NCI-H774 (cell line): ENCODE measurements around the gene PI4KA.
"Not testable (repeated sequence)": the region's sequence is repeated elsewhere in the genome, so short reads cannot be mapped to it uniquely, and the experiment has no call there.

Experiments
- DNase-seq: peaks from one replicate; lab custom pipeline; 2025; lab: John Stamatoyannopoulos, UW

PI4KA gene

DNA sequence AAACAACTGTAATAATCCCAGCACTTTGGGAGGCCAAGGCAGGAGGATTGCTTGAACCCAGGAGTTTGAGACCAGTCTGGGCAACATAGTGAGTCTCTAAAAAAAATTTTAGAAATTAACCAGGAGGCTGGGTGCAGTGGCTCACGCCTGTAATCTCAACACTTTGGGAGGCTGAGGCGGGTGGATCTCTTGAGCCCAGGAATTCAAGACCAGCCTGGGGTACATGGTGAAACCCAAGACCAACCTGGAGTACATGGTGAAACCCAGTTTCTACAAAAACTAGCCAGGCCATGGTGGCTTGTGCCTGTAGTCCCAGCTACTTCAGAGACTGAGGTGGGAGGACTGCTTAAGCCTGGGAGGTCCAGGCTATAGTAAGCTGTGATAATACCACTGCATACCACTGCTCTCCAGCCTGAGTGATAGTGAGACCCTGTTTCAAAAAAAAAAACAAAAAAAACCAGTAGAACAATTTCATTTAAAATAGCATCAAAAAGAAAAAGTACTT, 11.2 kb downstream of the PI4KA start:
- no peak for DNase-seq

DNA sequence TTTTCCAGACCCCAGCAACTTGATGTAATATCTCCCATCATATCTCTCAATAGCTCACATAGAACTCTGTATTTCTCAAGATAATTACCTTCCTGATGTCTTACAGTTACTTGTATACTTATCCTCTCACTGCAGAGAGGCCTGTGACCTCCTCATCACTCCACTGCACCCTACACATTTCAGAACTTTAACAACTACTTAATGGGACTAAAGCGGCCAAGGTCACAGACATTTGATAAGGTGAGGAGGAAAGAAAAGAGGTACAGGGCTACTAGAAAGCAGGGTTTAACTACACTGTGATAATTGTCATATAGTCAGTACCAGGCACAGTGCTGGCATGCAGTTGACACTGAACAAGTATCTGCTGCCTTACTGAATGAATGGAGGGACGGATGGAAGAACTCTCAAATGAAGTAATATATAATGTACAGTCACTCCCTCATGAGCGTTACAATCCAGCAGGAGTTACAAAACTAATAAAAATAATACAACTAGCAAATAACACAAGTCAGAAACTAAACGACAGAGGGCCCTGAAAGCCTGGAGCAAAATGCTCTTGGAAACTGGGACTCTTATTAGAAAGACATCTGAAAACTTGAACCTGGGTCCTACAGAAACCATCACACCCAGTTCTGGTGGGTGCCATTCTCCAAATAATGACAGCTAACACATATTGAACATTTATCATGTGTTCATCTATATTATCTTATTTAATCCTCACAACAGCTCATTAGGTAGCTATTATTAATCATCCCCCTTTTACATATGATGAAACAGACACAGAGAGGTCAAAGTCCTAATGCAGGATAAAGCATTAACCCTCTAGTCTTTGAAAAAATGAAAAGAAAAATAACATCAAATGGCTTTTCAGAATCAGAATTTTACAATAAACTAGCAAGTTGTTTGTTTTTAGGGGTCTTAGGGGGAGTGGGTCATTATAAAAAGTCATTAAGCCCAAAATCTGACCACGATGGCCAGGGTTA, 14.3 kb downstream of the PI4KA start:
- DNase-seq = no peak

DNA sequence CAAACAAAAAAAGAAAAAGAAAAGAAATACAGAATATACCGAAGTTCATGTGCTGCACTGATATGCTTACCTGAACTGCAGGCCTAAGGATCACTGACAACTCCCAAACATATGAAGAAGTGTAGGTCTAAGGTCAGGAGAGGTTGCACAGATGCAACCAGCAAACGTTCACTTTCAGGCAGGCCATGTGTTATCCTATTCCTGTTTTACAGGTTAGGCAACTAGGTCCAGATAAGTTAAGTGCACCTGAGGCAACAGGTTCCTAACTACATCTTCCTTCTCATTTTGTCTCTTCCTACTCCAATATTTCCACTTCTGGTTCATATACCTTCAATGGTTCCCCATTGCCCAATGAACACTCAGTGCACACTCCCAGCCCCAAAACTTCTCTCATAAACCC, 15.1 kb downstream of the PI4KA start:
- DNase-seq = no peak

DNA sequence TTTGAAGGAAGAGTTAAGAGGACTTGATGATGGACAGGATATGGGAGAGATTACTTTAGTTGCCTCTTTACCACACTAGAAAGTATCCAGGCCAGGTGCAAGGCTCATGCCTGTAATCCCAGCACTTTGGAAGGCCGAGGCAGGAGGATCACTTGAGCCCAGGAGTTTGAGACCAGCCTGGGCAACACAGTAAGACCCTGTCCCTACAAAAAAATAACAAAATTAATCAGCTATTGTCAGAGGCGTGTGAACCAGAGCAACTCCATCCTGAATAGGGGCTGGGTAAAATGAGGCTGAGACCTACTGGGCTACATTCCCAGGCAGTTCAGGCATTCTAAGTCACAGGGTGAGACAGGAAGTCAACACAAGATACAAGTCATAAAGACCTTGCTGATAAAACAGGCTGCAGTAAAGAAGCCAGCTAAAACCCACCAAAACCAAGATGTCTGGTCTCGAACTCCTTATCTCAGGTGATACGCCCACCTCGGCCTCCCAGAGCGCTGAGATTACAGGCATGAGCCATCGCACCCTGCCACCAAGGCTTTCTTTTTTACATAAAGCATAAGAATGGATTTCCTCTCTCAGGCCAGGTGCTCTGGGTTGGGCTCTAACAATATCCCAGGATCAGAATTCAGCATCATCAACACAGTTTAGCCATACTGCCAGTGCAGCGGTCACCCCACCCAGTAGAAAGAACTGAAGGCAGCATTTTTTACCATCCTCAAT, 17.8 kb downstream of the PI4KA start:
- DNase-seq = no peak

DNA sequence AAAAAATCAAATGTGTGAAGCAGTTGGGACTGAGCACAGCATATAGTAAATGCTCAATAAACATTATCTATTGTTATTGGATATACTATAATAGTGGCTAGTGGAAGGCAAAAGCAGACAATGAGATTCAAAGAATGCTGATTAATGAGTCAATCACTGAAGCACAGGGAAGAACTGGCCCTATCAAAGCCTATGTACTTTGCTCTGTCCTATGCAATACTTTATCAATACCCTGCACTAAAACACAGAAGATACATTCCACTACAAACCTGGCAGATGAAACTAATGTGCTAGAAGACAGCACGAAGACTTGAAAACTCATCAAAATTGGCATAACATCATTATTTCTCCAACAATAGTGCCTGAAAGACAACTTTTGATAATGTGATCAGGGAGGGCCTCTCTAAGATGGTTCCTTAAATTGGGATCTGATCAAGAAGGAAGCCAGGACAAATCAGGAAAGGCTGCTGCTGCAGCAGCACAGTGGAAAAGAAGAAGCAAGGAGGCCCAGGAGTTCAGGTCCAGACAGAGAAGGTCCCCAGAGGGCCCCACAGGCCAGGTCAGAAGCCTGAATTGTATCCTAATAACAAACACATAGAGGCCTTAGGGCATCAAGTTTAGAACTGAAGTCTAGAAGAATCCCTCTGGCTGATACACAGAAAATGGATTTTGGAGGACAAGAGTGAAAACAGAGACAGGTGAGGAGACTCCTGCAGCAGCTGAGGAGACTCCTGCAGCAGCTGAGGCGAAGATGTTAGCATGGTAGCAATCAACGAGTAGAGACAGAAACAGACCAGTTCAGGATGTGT, 18.6 kb downstream of the PI4KA start:
- no peak for DNase-seq

DNA sequence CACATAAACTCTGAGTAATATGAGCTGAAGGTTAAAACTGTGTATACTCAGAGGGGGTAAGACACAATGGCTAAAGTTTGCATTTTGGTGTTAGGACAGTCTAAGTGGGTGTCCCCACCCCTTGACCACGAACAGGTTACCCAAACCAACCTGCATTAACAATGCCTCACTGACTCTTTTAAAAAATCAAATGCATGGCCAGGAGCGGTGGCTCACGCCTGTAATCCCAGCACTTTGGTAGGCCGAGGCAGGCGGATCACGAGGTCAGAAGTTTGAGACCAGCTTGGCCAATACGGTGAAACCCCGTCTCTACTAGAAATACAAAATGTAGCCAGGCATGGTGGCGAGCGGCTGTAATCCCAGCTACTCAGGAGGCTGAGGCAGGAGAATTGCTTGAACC, 19.3 kb downstream of the PI4KA start:
- not testable (repeated sequence) for DNase-seq

DNA sequence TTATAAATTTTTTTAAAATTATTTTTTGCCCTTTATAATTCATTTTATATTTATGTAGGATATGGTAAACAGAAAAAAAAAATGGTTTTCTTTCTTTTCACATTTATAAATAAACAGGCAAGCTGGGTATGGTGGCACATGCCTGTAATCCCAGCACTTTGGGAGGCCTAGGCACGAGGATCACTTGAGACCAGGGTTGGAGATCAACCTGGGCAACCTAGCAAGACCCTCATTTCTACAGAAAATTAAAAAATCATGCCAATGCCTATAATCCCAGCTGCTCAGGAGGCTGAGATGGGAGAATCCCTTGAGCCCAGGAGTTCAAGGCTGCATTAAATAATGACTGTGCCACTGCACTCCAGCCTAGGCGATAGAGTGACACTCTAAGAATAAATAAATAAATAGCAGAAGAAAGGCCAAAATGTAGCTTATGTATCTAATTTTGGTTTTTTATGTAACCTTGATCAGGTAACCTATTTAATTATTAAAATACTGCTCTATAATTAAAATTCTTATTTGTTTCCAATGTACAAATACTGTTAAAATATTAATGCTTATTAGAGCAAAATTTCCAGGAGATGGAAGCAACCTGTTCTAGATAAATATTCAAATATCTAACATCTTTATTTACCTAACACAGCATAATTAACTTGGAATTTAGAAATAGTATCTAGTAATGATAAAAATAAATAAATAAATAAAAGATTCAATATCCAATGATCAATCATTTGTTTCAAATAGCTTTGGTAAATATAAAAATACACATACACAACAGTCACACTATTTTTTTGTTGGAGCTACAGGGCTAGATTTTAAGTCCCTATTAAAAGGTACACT, 21.4 kb downstream of the PI4KA start:
- DNase-seq = no peak

DNA sequence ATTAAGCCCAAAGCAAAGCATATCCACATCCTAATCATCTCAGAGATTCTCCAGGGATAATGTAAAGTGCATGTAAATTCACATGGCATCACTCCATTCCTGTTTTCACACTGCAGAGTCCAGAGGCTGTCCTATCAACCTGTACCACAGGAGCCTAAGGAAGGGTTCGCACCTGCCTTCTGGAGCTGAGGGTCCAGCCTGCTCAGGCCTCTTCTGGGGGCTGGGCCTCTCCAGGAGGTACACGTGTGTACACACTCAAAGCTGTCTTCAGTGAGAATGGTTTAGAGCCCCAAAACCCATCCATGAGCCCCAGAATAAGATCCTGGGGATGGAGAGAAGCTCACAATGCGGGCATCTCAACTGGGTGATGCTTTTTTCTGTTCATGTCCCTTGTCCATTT, 23.9 kb downstream of the PI4KA start:
- DNase-seq = no peak

DNA sequence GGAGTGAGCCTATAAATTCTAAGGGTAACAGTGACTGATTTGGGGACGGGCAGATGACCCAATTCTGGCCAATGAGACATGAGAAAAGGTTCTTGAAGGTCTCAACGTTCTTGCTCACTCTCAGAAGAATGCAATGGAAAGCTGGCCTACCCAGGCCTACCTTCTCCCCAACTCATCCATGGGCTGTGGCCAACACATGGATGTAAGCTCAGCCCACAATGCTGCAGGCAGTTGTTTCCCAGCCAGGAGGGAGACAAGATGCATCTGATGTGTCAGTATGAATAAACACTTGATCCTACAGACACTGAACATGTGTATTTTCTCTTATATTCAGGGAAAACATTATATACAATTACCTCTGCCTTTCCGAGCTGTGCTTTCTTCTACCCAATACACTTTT, 24.4 kb downstream of the PI4KA start:
- DNase-seq = no peak

DNA sequence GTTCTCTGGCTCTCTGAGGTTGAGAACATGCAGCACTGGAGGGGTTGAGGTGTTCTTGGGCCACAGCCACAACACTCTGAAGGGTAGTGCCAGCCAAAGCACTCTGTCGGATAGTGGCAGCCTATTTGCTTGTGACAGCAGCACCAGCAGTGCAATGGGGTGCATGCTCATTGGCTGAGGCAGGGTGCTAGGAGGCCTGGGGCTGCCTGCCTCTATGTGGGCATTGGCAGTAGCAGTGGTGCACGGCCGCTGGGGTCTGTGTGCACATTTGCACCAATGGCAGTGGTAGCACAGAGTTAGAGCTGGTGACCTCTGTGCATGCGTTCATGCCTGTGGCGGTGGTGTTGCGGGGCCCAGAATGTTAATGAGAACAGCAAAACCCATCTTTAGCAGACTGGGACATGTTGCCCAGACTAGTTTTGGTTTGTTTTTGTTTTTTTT, 25.4 kb downstream of the PI4KA start:
- no peak for DNase-seq

DNA sequence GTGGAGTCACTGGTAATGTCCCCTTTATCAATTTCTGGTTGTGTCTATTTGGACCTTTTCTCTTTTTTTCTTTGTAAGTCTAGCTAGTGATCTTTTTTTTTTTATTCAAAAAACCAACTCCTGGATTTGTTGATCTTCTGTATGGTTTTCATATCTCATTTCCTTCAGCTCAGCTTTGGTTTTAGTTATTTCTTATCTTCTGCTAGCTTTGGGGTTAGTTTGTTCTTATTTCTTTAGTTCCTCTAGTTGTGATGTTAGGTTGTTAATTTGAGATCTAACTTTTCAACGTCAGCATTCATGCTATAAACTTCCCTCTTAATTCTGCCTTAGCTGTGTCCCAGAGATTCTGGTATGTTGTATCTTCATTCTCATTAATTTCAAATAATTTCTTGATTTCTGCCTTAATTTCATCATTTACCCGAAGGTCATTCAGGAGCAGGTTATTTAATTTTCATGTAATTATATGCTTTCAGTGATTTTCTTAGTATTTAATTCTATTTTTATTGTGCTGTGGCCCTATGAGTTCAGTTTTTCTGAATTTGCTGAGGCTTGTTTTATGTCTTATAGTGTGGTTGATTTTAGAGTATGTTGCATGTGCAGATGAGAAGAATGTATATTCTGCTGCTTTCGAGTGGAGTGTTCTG, 29.0 kb downstream of the PI4KA start:
- no peak for DNase-seq

DNA sequence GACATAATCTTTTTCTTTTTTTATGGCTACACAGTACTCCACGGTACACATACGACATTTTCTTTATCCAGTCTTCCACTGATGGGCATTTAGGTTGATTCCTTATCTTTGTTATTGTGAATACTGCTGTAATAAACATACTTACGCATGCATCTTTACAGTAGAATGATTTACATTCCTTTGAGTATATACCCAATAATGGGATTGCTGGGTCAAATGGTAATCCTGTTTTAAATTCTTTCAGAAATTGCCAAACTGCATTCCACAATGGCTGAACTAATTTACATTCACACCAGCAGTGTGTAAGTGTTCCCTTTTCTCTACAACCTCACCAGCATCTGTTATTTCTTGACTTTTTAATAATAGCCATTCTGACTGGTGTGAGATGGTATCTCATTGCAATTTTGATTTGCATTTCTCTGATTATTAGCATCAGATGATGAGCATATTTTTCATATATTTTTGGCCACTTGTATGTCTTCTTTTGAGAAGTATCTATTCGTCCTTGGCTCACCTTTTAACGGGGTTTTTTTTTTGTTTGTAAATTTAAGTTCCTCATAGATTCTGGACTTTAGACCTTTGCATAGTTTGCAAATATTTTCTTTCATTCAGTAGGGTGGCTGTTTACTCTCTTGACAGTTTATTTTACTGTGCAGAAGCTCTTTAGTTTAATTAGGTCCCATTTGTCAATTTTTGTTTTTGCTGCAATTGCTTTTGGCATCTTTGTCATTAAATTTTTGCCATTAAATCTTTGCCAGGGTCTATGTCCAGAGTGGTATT, 32.0 kb downstream of the PI4KA start:
- not testable (repeated sequence) for DNase-seq

DNA sequence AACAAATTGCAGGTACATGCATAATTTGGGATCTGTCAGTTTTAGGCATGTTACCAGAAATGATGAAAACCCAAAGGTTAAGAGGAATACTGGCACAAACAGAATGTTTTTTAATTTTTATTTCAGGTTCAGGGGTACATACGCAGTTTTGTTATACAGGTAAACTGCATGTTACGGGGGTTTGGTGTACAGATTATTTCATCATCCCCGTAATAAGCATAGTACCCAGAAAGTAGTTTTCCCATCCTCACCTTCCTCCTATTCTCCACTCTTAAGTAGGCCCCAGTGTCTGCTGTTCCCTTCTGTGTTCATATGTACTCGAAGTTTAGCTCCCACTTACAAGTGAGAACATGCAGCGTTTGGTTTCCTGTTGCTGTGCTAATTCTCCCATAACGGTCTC, 33.0 kb downstream of the PI4KA start:
- DNase-seq = no peak

DNA sequence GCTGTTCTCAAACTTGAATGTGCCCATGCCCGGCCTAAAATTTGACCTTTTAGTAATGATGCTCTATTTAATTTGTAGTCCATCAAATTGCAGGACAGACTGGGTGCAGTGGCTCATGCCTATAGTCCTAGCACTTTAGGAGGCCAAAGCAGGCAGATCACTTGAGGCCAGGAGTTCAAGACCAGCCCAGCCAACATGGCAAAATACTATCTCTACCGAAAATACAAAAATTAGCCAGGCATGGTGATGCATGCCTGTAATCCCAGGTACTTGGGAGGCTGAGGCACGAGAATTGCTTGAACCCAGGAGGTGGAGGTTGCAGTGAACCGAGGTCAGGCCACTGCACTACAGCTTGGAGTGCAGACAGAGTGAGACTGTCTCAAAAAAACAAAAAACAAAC, 33.4 kb downstream of the PI4KA start:
- DNase-seq = not testable (repeated sequence)

DNA sequence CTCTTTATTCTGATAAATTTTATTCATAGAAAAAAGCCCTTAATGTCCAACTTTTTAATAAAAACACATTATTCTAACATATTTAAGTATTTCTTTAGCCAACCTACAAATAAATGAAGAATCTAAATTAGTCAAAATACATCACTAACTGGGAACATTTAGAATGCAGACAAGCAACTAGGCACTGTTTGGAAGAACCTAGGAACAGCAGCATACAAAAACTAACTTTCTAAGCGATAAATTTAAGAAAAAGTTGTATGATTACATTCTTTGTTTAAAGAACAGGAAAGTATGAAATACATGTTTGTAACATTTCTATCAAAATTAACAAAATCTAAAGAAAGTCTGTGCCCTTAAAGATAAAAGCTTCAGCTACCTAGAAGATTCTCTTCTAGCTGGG, 35.3 kb downstream of the PI4KA start:
- DNase-seq = no peak

DNA sequence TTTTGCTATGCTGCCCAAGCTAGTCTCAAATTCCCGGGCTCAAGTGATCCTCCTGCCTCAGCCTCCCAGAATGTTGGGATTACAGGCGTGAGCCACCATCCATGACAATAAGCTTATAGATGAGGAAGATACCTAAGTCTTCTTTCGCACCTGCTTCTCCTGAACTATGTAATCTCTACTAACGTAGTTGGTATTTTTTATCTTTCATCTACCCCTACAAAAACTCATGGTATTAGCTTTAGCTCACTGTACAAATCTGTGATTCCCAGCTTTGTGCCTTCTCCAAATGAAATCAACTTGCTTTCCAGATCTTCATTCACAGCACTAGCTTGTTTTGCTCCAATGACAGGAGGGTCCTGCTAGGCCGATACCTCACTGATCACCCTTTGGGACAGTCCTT, 36.4 kb downstream of the PI4KA start:
- DNase-seq = no peak

DNA sequence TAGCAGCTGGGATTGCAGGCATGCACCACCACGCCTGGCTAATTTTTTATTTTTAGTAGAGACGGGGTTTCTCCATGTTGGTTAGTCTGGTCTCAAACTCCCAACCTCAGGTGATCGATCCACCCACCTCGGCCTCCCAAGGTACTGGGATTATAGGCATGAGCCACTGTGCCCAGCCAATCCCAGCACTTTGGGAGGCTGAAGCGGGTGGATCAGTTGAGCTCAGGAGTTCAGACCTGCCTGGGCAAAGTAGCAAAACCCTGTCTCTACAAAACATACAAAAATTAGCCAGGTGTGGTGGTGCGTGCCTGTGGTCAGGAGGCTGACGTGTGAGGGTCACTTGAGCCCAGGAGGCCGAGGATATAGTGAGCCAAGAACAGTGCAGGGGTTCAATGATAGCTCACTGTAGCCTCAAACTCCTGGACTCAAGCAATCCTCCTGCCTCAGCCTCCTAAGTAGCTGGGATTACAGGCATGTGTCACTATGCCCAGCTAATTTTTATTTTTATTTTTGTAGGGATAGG, 36.8 kb downstream of the PI4KA start:
- not testable (repeated sequence) for DNase-seq

DNA sequence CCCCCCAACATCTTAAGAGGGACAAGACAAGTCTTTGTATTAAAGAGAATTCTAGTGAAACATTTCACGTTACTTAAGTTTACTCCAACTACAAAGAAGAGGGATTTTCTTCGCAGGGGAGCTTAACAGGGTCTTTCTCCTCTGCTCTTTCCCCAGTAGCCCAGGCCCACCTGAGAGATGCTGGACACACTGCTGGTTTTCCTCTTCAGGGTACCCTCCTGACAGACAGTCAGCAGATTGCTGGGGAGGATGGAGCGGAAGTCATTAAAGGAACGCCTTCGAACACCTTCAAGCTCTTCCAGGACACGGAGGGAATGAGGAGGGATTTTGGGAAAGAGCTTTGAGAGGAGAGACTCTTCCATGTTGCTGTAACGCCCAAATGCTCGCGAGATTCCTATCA, 39.1 kb downstream of the PI4KA start:
- no peak for DNase-seq

DNA sequence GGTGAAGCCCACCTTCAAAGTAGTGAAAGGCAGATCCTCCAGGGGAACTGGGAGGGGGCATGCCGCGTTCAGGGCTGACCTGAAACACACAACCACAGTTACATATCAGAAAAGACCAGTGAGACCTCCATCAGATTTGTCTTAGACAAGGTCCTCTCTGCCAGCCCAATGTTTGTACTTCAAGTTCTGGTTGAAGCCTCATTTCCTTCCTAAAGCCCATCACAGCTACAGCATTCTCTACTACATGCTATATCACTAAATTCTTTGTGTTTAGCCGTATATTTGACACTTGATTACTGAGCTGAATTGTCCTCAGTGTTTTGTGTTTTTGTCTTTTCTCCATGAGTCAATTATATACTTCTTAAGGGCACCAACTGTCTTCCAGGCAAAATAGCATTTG, 40.1 kb downstream of the PI4KA start:
- DNase-seq = no peak

DNA sequence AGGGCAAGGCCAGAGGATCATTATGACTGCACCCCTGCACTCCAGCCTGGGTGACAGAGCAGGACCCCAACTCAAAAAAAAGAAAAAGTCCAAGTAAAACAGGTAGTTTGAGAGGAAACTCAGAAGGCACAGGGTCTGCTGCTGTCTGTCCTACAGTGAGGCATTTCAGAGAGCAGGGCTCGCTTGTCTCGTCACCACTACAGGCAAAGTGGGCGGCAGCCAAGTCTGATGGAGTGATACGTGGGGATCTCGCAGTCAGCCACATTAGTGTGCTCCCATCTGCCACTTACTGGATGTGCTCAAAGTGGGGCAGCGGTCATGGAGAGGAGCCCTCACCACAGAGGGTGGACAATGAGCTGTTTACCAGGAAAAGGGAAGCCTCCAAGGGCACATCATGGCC, 42.1 kb downstream of the PI4KA start:
- no peak for DNase-seq
